Natural killer cell (primary cell): ENCODE results near the gene SPOCK1. TPM values are rescaled to one million over a fixed set of nuclear protein-coding genes. Genes with fewer than 3 reads are reported as not detected.

Experiments used
- ATAC-seq, 3 donors: fragments of 150-1000 bp in 2 of 3; fragments of 200-7000 bp in 1 of 3; cut with Tn5 transposase; 1 replicate in 1 of 3; 2 replicates in 2 of 3; pipeline ENCODE4 v1.10.0; 2021; ENCODE audit warnings: mild to moderate bottlenecking in 2 of 3, moderate library complexity in 2 of 3
- DNase-seq, 2 donors: peaks; one replicate each; pipeline versions ENCODE4 v3.0.0 to v3.0.0-alpha.2; 2013 to 2021; ENCODE audit warnings: mixed read lengths in 1 of 2
- H3K27ac ChIP-seq: one replicate; pipeline ENCODE4 v1.5.1; 2013; ENCODE audit warnings: mild to moderate bottlenecking, low read length
- H3K27me3 ChIP-seq: one replicate; pipeline ENCODE4 v1.6.1; 2013; ENCODE audit warnings: low read length; ENCODE audit not compliant: control insufficient read depth, insufficient read depth
- H3K36me3 ChIP-seq: one replicate; pipeline ENCODE4 v1.6.1; 2013; ENCODE audit warnings: low read length; ENCODE audit not compliant: control insufficient read depth, insufficient read depth
- H3K4me1 ChIP-seq: one replicate; pipeline ENCODE4 v1.6.1; 2013; ENCODE audit warnings: low read length; ENCODE audit not compliant: control insufficient read depth, insufficient read depth
- H3K4me3 ChIP-seq: one replicate; pipeline ENCODE4 v1.5.1; 2013; ENCODE audit warnings: low read length
- H3K9me3 ChIP-seq: one replicate; pipeline ENCODE4 v1.6.1; 2013; ENCODE audit warnings: low read length; ENCODE audit not compliant: control insufficient read depth, insufficient read depth
- H3K27ac Mint-ChIP-seq, 2 donors: one replicate each; pipeline ENCODE4 v1.8.0; 2022; ENCODE audit warnings: mild to moderate bottlenecking in 2 of 2, mixed read lengths in 2 of 2, moderate library complexity in 1 of 2
- H3K27me3 Mint-ChIP-seq, 2 donors: one replicate each; pipeline ENCODE4 v1.8.0; 2022; ENCODE audit warnings: low read depth in 2 of 2, mixed read lengths in 2 of 2
- H3K36me3 Mint-ChIP-seq: one replicate; pipeline ENCODE4 v1.8.0; 2022; ENCODE audit warnings: mixed read lengths
- H3K4me1 Mint-ChIP-seq, 2 donors: one replicate each; pipeline ENCODE4 v1.8.0; 2022; ENCODE audit warnings: mixed read lengths in 2 of 2
- H3K4me3 Mint-ChIP-seq: one replicate; pipeline ENCODE4 v1.8.0; 2022; ENCODE audit warnings: mild to moderate bottlenecking, moderate library complexity, mixed read lengths
- H3K9me3 Mint-ChIP-seq, 2 donors: one replicate each; pipeline ENCODE4 v1.8.0; 2022; ENCODE audit warnings: mixed read lengths in 2 of 2
- CTCF ChIP-seq: fragments of 200-600 bp; IDR thresholded peaks from one replicate; pipeline ENCODE4 v1.8.0; 2022; ENCODE audit warnings: antibody characterized with exemption
- WGBS: methylation state at CpG from one replicate; pipeline ENCODE4 v1.1.7; 2013; ENCODE audit warnings: missing lambda C conversion rate; ENCODE audit not compliant: insufficient coverage; 5-methylcytosine and 5-hydroxymethylcytosine counted together
- intact Hi-C: fragments of 100-400 bp; cut with micrococcal nuclease; formaldehyde crosslinking; loops from one replicate; pipeline ENCODE4 v1.14.2; 2022
- total RNA-seq, 4 donors: library from RNA; stranded (reverse); fragments of 120-200 nt in 1 of 4; gene quantifications; one replicate each; pipeline versions ENCODE4 v1.2.3 to v1.2.4, GENCODE V29; 2013 to 2022

SPOCK1 gene
- total RNA-seq, 3 donors from 2014 or later (not counting 1 experiment from before 2014, with no cell fraction given): 0.09 to 1.6 (median 0.61) TPM

GRCh38 chr5:137315534-137316345, 183.4 kb downstream of the SPOCK1 start:
- intact Hi-C loops: no loop called here

GRCh38 chr5:137315109-137315508, 184.0 kb downstream of the SPOCK1 start:
- H3K27ac ChIP-seq: no peak overlapping the region
- Mint-ChIP-seq H3K36me3 (no peaks in the 10 kb centered on the region), H3K4me1 (no peaks in the 10 kb centered on the region), H3K27me3 (peaks cover under 1 to 3% of the 10 kb centered on the region in 2 donors), H3K4me3 (no peak overlapping the region), H3K27ac (no peak overlapping the region), H3K9me3 (no peaks in the 10 kb centered on the region)
- no peaks in the 10 kb centered on the region for H3K9me3 ChIP-seq
- intact Hi-C loops: no loop called here
- H3K4me1 ChIP-seq: no peaks in the 10 kb centered on the region
- H3K27me3 ChIP-seq: no peaks in the 10 kb centered on the region
- ATAC-seq (no peak), DNase-seq (no peak)
- no peak overlapping the region for H3K4me3 ChIP-seq
- 96% methylated on average over 2 of the region's 2 CpGs for WGBS
- no peak for TF ChIP-seq CTCF
- H3K36me3 ChIP-seq: no peaks in the 10 kb centered on the region

More at GRCh38 chr5:137315534-137316345, 183.4 kb downstream of the SPOCK1 start:
- Mint-ChIP-seq H3K36me3 (no peaks in the 10 kb centered on the region), H3K9me3 (no peaks in the 10 kb centered on the region), H3K4me3 (no peak overlapping the region), H3K27me3 (peaks cover 3 to 7% of the 10 kb centered on the region in 2 donors), H3K27ac (no peak overlapping the region), H3K4me1 (no peaks in the 10 kb centered on the region)
- no peak for ATAC-seq
- DNase-seq: no peak
- H3K4me1 ChIP-seq: no peaks in the 10 kb centered on the region
- no peaks in the 10 kb centered on the region for H3K36me3 ChIP-seq
- H3K4me3 ChIP-seq: no peak overlapping the region
- TF ChIP-seq CTCF: no peak
- H3K27me3 ChIP-seq: no peaks in the 10 kb centered on the region
- no peak overlapping the region for H3K27ac ChIP-seq
- no peaks in the 10 kb centered on the region for H3K9me3 ChIP-seq
- 80% methylated on average over 8 of the region's 8 CpGs for WGBS

- Mint-ChIP-seq H3K27me3 (peaks cover 3 to 8% of the 10 kb centered on the region in 2 donors), H3K9me3 (no peaks in the 10 kb centered on the region)
Observed at GRCh38 chr5:137313526-137314175, 185.5 kb downstream of the SPOCK1 start.

More at GRCh38 chr5:137313526-137314175, 185.5 kb downstream of the SPOCK1 start:
- Histone ChIP-seq H3K36me3 (no peaks in the 10 kb centered on the region), H3K4me1 (no peaks in the 10 kb centered on the region), H3K27me3 (no peaks in the 10 kb centered on the region), H3K27ac (no peak overlapping the region), H3K4me3 (no peak overlapping the region), H3K9me3 (no peaks in the 10 kb centered on the region)
- no peaks in the 10 kb centered on the region for H3K36me3 Mint-ChIP-seq
- WGBS: 76% methylated on average over 2 of the region's 2 CpGs
- H3K4me1 Mint-ChIP-seq: no peaks in the 10 kb centered on the region
- DNase-seq: no peak
- TF ChIP-seq CTCF: no peak
- ATAC-seq: no peak
- H3K27ac Mint-ChIP-seq: no peak overlapping the region
- no peak overlapping the region for H3K4me3 Mint-ChIP-seq
- intact Hi-C loops: no loop called here
